ENCODE measurements around the gene LCTL. TPM values are rescaled to one million over a fixed set of nuclear protein-coding genes. Genes with fewer than 3 reads are reported as not detected.

LCTL gene
- total RNA-seq, 4 donors from 2014 or later, result not detected

DNA sequence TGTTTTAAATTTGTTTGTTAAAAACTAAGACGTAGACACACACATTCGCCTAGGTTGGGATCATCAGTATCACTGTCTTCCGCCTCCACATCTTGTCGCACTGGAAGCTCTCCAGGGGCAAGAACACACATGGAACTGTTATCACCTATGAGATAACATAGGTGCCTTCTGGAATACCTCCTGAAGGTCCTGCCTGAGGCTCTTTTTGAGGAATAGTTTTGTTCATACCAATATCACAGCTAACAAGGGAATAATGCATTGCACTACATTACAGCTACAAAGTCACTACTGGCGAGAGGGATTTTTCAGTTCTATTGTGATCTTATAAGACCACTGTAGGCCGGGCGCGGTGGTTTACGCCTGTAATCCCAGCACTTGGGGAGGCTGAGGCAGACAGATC, 30.7 kb downstream of the LCTL start:
- TF ChIP-seq, protein P1, sequence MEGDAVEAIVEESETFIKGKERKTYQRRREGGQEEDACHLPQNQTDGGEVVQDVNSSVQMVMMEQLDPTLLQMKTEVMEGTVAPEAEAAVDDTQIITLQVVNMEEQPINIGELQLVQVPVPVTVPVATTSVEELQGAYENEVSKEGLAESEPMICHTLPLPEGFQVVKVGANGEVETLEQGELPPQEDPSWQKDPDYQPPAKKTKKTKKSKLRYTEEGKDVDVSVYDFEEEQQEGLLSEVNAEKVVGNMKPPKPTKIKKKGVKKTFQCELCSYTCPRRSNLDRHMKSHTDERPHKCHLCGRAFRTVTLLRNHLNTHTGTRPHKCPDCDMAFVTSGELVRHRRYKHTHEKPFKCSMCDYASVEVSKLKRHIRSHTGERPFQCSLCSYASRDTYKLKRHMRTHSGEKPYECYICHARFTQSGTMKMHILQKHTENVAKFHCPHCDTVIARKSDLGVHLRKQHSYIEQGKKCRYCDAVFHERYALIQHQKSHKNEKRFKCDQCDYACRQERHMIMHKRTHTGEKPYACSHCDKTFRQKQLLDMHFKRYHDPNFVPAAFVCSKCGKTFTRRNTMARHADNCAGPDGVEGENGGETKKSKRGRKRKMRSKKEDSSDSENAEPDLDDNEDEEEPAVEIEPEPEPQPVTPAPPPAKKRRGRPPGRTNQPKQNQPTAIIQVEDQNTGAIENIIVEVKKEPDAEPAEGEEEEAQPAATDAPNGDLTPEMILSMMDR (IDR thresholded peaks at IDR 0.05; ENCODE audit: low read depth), result no peak

- TF ChIP-seq, protein P1 (IDR thresholded peaks at IDR 0.05; ENCODE audit: low read depth), result no peak
These were observed 41.0 kb downstream of the LCTL start for GRCh38 chr15:66524838-66525237.

GRCh38 chr15:66523926-66524325, 41.9 kb downstream of the LCTL start:
- TF ChIP-seq, protein P1 (IDR thresholded peaks at IDR 0.05; ENCODE audit: low read depth), result no peak

DNA sequence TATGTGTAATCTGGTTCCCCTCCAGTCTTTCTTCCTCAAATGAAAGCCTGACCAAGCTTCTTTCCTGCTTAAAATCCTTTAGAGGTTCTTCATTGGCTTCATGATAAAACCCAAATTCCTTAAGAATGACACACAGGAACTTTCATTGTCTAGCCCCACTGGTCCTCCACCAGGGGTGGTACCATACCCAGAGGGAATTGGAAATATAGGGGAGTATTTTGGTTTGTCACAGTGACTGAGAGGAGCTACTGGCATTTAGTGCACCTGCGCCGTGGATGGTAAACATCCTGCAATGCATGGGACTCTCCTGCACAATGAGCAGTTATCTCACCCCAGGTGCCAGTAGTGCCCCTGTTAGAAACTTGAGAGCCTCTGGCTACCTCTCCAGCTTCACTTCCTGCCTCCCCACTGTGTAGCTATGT, 49.9 kb downstream of the LCTL start:
- TF ChIP-seq, protein P1 (IDR thresholded peaks at IDR 0.05; ENCODE audit: low read depth), result no peak

DNA sequence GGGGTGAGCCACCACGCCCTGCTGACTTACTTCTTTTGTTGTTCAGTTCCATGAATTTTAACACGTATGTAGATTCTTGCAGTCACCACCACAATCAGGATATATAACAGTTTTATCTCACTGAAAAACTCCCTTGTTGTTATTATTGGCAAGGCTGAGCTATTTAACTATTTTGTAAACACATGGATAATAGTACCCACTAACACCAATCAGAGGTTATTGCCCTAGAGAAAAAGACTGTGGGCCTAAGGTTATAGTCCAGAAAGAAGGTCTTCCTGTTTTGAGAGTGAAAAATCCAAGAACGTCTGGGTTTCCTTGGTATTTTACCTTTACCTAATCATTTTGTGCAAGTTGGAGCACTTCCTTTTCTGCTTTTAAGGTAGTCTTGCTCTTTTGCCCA, 51.2 kb downstream of the LCTL start:
- TF ChIP-seq, protein P1 (IDR thresholded peaks at IDR 0.05; ENCODE audit: low read depth), result no peak

- TF ChIP-seq, protein P1 (IDR thresholded peaks at IDR 0.05; ENCODE audit: low read depth), result no peak
These were observed 57.4 kb downstream of the LCTL start for GRCh38 chr15:66508293-66508883.

DNA sequence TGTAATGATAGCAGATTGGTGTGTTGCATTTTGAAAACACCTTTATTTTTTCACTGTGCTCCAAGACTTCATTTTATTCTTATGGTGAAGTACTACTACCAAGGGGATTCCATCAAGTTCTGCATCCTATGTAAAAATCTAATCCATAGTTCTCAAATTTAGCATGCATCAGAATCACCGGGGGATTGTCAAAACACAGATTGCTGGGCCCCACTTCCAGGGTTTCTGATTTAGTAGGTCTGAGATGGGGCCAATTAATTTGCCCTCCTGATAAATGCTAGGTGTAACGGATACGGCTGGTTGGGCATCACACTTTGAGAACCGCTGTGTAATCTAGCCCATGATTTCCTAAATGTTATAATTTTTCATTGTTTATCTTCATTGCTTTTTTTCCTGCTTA, 60.0 kb downstream of the LCTL start:
- TF ChIP-seq, protein P1 (IDR thresholded peaks at IDR 0.05; ENCODE audit: low read depth), result no peak
